H1 (cell line): ENCODE results near the gene CFLAR. TPM values are rescaled to one million over a fixed set of nuclear protein-coding genes. Genes with fewer than 3 reads are reported as not detected.

Experiments
- ATF3 ChIP-seq: IDR thresholded peaks from 2 replicates; pipeline ENCODE4 v1.6.1; 2011; ENCODE audit warnings: low read depth, mild to moderate bottlenecking, low read length; ENCODE audit not compliant: insufficient read depth
- HDAC6 ChIP-seq: IDR thresholded peaks from one replicate; pipeline ENCODE4 v1.7.1; 2012; ENCODE audit warnings: low read depth, mild to moderate bottlenecking, inconsistent platforms, low read length, moderate library complexity
- NANOG ChIP-seq: IDR thresholded peaks from 2 replicates; pipeline ENCODE4 v1.6.1; 2011; ENCODE audit warnings: low read length, low read depth, mild to moderate bottlenecking, inconsistent platforms; ENCODE audit not compliant: insufficient read depth, poor library complexity, severe bottlenecking
- TAF1 ChIP-seq: IDR thresholded peaks from 2 replicates; pipeline ENCODE4 v1.6.1; 2011; ENCODE audit warnings: mild to moderate bottlenecking, low read depth, low read length
- polyA plus RNA-seq, 7 experiments: library from polyadenylated mRNA; depleted of rRNA in 3 of 7; stranded (reverse) in 5 of 7; unstranded in 2 of 7; fragments of >200 nt in 5 of 7; fragments of 200-250 nt in 2 of 7; gene quantifications; 1 replicate in 5 of 7; 2 replicates in 1 of 7; 4 replicates in 1 of 7; pipeline versions ENCODE4 v1.2.1 to v1.2.3, GENCODE V29; 2011 to 2013; ENCODE audit warnings: missing spikeins in 2 of 7, mixed read lengths in 2 of 7
- total RNA-seq: library from RNA; stranded (reverse); fragmentation: NEBNext Ultra II Directional; extraction: Animal tissue kit (Norgen Biotek cat#: 25700); gene quantifications from 2 replicates; pipeline ENCODE4 v1.2.1, GENCODE V29; 2021
- TF ChIP-seq, protein P1 (sequence below): fragments of 300-600 bp; sonication (generic); IDR thresholded peaks from 2 replicates; pipeline ENCODE4 v1.7.1; 2012; ENCODE audit warnings: low read length, moderate library complexity, mild to moderate bottlenecking, inconsistent platforms; ENCODE audit not compliant: insufficient replicate concordance

The CFLAR gene
- total and polyA plus RNA-seq, 2 of the 8 experiments (the other 6 are each of a cell fraction or from before 2014, with no cell fraction given), result 1.1 to 3.9 TPM

DNA sequence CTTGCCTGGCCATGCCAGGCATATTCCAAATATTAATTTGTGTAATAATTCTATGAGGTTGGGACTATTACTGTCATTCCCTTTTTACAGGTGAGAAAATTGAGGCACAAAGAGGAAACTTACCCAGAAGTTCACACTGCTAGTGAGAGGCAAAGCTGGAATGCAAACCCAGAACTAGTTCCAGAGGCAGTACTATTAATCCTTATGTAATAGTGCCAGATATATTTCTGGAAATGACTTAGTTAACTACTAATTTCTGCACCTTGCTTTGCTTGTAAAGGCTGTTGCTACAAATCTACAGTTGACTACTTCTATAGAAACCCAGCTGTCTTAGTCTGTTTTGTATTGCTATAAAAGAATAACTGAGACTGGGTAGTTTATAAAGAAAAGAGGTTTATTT, 5.3 kb upstream of the CFLAR start (continued):
- TF ChIP-seq ATF3 (no peak), TAF1 (no peak), HDAC6 (no peak), NANOG (no peak)
- TF ChIP-seq, protein P1, sequence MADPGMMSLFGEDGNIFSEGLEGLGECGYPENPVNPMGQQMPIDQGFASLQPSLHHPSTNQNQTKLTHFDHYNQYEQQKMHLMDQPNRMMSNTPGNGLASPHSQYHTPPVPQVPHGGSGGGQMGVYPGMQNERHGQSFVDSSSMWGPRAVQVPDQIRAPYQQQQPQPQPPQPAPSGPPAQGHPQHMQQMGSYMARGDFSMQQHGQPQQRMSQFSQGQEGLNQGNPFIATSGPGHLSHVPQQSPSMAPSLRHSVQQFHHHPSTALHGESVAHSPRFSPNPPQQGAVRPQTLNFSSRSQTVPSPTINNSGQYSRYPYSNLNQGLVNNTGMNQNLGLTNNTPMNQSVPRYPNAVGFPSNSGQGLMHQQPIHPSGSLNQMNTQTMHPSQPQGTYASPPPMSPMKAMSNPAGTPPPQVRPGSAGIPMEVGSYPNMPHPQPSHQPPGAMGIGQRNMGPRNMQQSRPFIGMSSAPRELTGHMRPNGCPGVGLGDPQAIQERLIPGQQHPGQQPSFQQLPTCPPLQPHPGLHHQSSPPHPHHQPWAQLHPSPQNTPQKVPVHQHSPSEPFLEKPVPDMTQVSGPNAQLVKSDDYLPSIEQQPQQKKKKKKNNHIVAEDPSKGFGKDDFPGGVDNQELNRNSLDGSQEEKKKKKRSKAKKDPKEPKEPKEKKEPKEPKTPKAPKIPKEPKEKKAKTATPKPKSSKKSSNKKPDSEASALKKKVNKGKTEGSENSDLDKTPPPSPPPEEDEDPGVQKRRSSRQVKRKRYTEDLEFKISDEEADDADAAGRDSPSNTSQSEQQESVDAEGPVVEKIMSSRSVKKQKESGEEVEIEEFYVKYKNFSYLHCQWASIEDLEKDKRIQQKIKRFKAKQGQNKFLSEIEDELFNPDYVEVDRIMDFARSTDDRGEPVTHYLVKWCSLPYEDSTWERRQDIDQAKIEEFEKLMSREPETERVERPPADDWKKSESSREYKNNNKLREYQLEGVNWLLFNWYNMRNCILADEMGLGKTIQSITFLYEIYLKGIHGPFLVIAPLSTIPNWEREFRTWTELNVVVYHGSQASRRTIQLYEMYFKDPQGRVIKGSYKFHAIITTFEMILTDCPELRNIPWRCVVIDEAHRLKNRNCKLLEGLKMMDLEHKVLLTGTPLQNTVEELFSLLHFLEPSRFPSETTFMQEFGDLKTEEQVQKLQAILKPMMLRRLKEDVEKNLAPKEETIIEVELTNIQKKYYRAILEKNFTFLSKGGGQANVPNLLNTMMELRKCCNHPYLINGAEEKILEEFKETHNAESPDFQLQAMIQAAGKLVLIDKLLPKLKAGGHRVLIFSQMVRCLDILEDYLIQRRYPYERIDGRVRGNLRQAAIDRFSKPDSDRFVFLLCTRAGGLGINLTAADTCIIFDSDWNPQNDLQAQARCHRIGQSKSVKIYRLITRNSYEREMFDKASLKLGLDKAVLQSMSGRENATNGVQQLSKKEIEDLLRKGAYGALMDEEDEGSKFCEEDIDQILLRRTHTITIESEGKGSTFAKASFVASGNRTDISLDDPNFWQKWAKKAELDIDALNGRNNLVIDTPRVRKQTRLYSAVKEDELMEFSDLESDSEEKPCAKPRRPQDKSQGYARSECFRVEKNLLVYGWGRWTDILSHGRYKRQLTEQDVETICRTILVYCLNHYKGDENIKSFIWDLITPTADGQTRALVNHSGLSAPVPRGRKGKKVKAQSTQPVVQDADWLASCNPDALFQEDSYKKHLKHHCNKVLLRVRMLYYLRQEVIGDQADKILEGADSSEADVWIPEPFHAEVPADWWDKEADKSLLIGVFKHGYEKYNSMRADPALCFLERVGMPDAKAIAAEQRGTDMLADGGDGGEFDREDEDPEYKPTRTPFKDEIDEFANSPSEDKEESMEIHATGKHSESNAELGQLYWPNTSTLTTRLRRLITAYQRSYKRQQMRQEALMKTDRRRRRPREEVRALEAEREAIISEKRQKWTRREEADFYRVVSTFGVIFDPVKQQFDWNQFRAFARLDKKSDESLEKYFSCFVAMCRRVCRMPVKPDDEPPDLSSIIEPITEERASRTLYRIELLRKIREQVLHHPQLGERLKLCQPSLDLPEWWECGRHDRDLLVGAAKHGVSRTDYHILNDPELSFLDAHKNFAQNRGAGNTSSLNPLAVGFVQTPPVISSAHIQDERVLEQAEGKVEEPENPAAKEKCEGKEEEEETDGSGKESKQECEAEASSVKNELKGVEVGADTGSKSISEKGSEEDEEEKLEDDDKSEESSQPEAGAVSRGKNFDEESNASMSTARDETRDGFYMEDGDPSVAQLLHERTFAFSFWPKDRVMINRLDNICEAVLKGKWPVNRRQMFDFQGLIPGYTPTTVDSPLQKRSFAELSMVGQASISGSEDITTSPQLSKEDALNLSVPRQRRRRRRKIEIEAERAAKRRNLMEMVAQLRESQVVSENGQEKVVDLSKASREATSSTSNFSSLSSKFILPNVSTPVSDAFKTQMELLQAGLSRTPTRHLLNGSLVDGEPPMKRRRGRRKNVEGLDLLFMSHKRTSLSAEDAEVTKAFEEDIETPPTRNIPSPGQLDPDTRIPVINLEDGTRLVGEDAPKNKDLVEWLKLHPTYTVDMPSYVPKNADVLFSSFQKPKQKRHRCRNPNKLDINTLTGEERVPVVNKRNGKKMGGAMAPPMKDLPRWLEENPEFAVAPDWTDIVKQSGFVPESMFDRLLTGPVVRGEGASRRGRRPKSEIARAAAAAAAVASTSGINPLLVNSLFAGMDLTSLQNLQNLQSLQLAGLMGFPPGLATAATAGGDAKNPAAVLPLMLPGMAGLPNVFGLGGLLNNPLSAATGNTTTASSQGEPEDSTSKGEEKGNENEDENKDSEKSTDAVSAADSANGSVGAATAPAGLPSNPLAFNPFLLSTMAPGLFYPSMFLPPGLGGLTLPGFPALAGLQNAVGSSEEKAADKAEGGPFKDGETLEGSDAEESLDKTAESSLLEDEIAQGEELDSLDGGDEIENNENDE, result no peak
